Activated CD8-positive, alpha-beta memory T cell treated with anti-CD3 and anti-CD28 coated beads for 36 hours (primary cell): ENCODE results near the gene WDR59. TPM values are rescaled to one million over a fixed set of nuclear protein-coding genes. Genes with fewer than 3 reads are reported as not detected.

Experiments used
- CTCF ChIA-PET: fragments of 350-600 bp; sonication (Branson Sonifier 250); formaldehyde crosslinking; loops from one replicate; lab custom pipeline; 2021; ENCODE audit warnings: antibody characterized with exemption; lab: Charles Lee
- POLR2A ChIA-PET: fragments of 350-600 bp; sonication (Branson Sonifier 250); formaldehyde crosslinking; loops from one replicate; lab custom pipeline; 2021; ENCODE audit warnings: antibody characterized with exemption; lab: Charles Lee
- total RNA-seq, 2 experiments: library from RNA; stranded (reverse); gene quantifications; one replicate each; pipeline ENCODE4 v1.2.3, GENCODE V29; 2021

The WDR59 gene
- total RNA-seq, 2 experiments from 2014 or later, result 61.0 to 61.1 TPM

- ChIA-PET POLR2A (no interaction called here), CTCF (no interaction called here)
Measured at GRCh38 chr16:74842413-74842812, 142.5 kb downstream of the WDR59 start.

DNA sequence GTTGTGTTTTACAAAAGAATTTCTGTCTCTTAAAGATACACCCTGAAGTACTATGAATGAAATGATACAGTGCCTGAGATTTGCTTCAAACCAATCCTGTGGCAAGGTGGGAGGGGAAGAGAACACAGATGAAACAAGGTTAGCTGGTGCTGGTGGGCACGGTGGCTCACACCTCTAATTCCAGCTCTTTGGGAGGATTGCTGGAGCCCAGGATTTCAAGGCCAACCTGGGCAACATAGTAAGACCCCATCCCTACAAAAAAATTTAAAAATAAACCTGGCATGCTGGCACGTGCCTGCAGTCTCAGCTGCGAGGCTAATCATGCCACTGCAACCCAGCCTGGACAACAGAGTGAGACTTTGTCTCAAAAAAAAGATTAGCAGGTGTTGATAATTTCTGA is 143.0 kb downstream of the WDR59 start:
- POLR2A ChIA-PET, result no interaction called here
- CTCF ChIA-PET, result no interaction called here

GRCh38 chr16:74841469-74841868 is 143.5 kb downstream of the WDR59 start:
- ChIA-PET CTCF (no interaction called here), POLR2A (no interaction called here)

DNA sequence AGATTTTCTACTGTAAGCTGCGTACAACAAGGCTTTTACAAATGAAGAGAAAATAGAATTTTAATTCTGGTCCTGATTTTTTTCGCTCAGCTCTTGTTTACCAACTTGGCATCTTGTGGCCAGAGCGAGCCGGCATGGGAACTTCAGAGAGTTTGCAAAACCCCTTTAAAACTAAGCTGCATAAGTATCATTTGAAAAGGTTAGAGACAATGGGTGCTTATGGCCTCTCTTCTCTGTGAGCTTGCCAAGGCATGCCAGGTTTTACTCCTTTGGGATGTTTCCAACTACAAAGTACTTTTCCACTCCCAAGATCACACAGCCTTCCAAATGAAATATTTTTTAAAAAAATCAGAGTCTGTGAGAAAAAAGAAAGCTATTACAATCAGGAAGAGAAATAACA is 147.9 kb downstream of the WDR59 start:
- CTCF ChIA-PET, result no interaction called here
- POLR2A ChIA-PET, result no interaction called here

DNA sequence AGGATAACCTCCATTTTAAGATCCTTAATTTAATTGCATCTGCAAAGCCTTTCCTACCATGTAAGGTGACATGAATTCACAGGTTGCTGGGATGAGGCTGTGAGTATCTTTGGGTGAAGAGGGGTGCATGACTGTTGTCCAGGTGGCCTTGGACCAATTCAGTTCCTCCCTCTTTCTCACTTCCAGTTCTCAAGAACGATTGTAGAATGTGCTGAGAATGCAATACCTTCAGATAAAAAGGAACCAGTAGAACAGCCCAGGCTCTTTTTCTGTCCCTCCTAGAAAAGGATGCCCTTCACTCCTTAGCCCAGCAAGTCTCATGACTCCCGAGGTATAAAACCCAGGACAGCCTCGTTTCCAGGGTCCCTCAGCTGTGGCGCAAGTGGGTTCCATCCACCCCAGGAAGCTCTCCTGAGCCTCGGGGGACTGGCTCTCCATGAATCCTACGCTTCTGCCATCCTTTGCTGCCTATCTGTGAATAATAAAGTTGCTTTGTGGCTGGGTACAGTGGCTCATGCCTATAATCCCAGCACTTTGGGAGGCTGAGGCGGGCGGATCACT is 148.7 kb downstream of the WDR59 start:
- ChIA-PET CTCF (no interaction called here), POLR2A (no interaction called here)

DNA sequence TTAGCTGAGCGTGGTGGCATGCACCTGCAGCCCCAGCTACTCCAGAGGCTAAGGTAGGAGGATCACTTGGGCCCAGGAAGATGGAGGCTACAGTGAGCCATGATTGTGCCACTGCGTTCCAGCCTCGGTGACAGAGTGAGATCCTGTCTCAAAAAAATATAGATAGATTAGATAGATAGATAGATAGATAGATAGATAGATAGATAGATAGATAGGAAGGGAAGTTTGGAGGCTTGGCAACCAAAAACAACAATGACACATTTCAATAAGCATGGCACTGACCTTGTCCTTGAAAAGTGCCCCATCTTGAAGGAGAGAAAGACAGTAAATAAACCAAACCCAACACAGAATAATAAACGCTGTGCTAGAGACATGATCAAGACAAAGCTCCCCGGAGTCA is 152.7 kb downstream of the WDR59 start:
- POLR2A ChIA-PET, result no interaction called here

GRCh38 chr16:74831467-74831866 is 153.5 kb downstream of the WDR59 start:
- POLR2A ChIA-PET, result no interaction called here
- CTCF ChIA-PET, result no interaction called here

More for the DNA sequence above, 152.7 kb downstream of the WDR59 start:
- CTCF ChIA-PET, result no interaction called here

DNA sequence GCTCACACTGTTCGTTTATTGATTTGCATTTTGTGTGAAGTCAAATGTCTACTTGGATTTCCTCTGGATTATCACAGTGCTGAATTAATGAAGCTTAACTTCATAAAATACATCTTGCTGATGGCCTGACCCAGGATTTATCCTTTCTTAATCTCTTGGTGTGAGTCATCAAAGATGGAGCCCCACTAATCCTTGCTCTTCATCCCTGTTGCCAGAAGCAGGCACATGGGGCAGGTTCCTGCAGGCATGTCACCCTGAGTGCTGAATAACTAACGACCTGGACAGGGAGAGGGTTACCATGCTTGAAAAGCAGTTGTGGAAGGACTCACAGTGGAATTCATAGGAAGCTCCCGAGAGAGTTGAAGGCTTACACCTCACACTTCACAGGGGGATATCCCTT is 154.3 kb downstream of the WDR59 start:
- ChIA-PET CTCF (no interaction called here), POLR2A (no interaction called here)

- POLR2A ChIA-PET, result no interaction called here
- CTCF ChIA-PET, result no interaction called here
Measured at GRCh38 chr16:74829637-74830036, 155.3 kb downstream of the WDR59 start.

DNA sequence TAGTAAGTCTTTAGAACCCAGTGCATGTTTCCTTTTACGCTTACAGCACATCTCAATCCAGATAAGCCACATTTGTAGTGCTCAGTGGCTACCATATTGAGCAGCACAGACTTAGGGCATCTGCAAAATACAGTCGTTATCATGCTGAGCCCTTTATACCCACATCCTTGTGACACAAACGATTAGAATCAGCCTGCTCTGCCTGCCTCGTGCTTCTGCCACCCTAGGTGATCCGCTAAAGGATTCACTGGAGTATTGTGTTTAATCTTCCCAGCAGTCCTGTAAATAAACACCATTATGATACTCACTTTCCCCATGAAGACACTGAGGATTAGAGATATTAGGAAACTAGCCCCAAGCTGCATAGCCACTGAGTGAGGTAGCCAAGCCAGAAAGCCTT is 159.0 kb downstream of the WDR59 start:
- ChIA-PET POLR2A (no interaction called here), CTCF (no interaction called here)

DNA sequence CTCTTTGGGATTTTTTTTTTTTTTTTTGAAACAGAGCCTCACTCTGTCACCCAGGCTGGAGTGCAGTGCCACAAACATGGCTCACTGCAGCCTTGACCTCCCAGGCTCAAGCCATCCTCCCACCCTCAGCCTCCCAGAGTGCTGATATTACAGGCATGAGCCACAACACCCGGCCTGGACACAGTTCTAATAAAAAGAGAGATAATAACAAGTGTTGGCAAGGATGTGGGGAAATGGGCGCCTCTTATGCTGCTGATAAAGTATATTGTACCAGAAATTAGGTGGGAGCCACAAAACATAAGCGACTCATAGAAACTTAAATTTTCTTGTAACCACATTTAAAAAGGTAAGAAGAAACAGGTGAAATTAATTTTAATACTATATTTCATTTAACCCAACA is 159.9 kb downstream of the WDR59 start:
- ChIA-PET POLR2A (interaction anchor here (0.7 kb wide), 1 partner anchor 1926 kb away, joined by 4 read pairs; no protein-coding TSS in a partner anchor), CTCF (no interaction called here)

Other genes with a start within 250 kb of the WDR59 start
- not detected for gene FA2H, start 210.3 kb downstream of the WDR59 start, total RNA-seq
- 10 to 100 TPM; 13.0 to 13.2 TPM for gene ZNRF1, start 13.9 kb upstream of the WDR59 start, total RNA-seq
- gene LDHD, start 131.7 kb upstream of the WDR59 start, total RNA-seq, result not detected
- 10 to 100 TPM; 13.1 to 19.3 TPM for gene ZFP1, start 163.4 kb upstream of the WDR59 start, total RNA-seq
- not detected for gene CTRB2, start 222.0 kb upstream of the WDR59 start, total RNA-seq
- gene CTRB1, start 233.9 kb upstream of the WDR59 start, total RNA-seq, result not detected